HCT116 (cell line): Measurements from ENCODE around the gene RALGPS1. TPM values are rescaled to one million over a fixed set of nuclear protein-coding genes. Genes with fewer than 3 reads are reported as not detected.

ENCODE experiments used
- ATAC-seq: fragments of 200-7000 bp; cut with Tn5 transposase; 2 replicates; pipeline ENCODE4 v1.9.1; 2020; ENCODE audit warnings: mild to moderate bottlenecking, moderate library complexity
- BruUV-seq: library from RNA; stranded (reverse); fragments of 400-500 nt; replicated peaks from 2 replicates; lab custom pipeline; 2021; lab: Mats Ljungman, UMichigan
- CTCF ChIA-PET: fragments of 300-600 bp; sonication (Branson Sonifier 250); formaldehyde crosslinking; loops from one replicate; lab custom pipeline; 2021; ENCODE audit warnings: antibody characterized with exemption; lab: Charles Lee
- POLR2A ChIA-PET: fragments of 300-600, 350-600 bp; sonication (Branson Sonifier 250); formaldehyde crosslinking; loops from one replicate; lab custom pipeline; 2021; ENCODE audit warnings: antibody characterized with exemption; lab: Charles Lee
- RAD21 ChIA-PET, 2 experiments: fragments of 300-600 bp; sonication (Branson Sonifier 250); formaldehyde crosslinking; loops; one replicate each; lab custom pipeline; 2023; ENCODE audit warnings: low total read pairs in 2 of 2; ENCODE audit not compliant: uncharacterized antibody in 2 of 2, unreplicated experiment in 2 of 2, low non-redundant PET in 1 of 2; lab: Charles Lee
- DNase-seq: peaks from one replicate; pipeline ENCODE4 v3.0.0-alpha.2; 2010; ENCODE audit warnings: low read depth, low spot score
- H2AFZ ChIP-seq: fragments of 200-600 bp; shearing (Covaris generic), sonication (generic); 2 replicates; pipeline ENCODE4 v1.6.1; 2017; ENCODE audit warnings: low read depth, mixed run types, mixed read lengths, antibody characterized with exemption, low read length; ENCODE audit not compliant: poor library complexity, severe bottlenecking
- H3K27ac ChIP-seq: 2 replicates; pipeline ENCODE4 v1.5.1; 2012; ENCODE audit warnings: low read depth, low read length
- H3K27me3 ChIP-seq: fragments of 200-600 bp; sonication (generic); 2 replicates; pipeline ENCODE4 v1.6.1; 2016; ENCODE audit warnings: mixed run types, low read length, mixed read lengths; ENCODE audit not compliant: insufficient read depth
- H3K36me3 ChIP-seq, 2 experiments: fragments of 200-500 bp in 1 of 2; fragments of 200-600 bp in 1 of 2; sonication (Bioruptor generic) in 1 of 2; sonication (generic) in 1 of 2; 2 replicates each; pipeline versions ENCODE4 v1.5.1 to v1.6.1; 2014 to 2016; ENCODE audit warnings: low read length in 2 of 2, inconsistent platforms in 1 of 2, mixed read lengths in 1 of 2, mixed run types in 1 of 2; ENCODE audit not compliant: insufficient read depth in 2 of 2, control insufficient read depth in 1 of 2
- H3K4me1 ChIP-seq, 2 experiments: fragments of 200-600 bp in 1 of 2; sonication (generic) in 1 of 2; 2 replicates each; pipeline versions ENCODE4 v1.5.1 to v1.6.1; 2012 to 2017; ENCODE audit warnings: low read length in 2 of 2, inconsistent platforms in 1 of 2, mild to moderate bottlenecking in 1 of 2, mixed read lengths in 1 of 2, mixed run types in 1 of 2, moderate library complexity in 1 of 2; ENCODE audit not compliant: insufficient read depth in 2 of 2, control insufficient read depth in 1 of 2
- H3K4me2 ChIP-seq: fragments of 200-600 bp; sonication (generic); 2 replicates; pipeline ENCODE4 v1.6.1; 2017; ENCODE audit warnings: mixed run types, low read length, mixed read lengths
- H3K4me3 ChIP-seq, 2 experiments: fragments of 200-600 bp in 1 of 2; sonication (generic) in 1 of 2; replicated peaks in 1 of 2; 2 replicates each; pipeline ENCODE4 v1.5.1; 2011 to 2016; ENCODE audit warnings: low read length in 2 of 2, control low read depth in 1 of 2, low read depth in 1 of 2, mild to moderate bottlenecking in 1 of 2, mixed read lengths in 1 of 2, mixed run types in 1 of 2
- H3K79me2 ChIP-seq: fragments of 200-600 bp; sonication (generic); 2 replicates; pipeline ENCODE4 v1.6.1; 2017; ENCODE audit warnings: mild to moderate bottlenecking, mixed run types, low read length, moderate library complexity, mixed read lengths; ENCODE audit not compliant: insufficient read depth
- H3K9ac ChIP-seq: fragments of 200-600 bp; sonication (generic); 2 replicates; pipeline ENCODE4 v1.6.1; 2016; ENCODE audit warnings: low read length, mixed read lengths
- H3K9me2 ChIP-seq: fragments of 200-600 bp; sonication (generic), shearing (Covaris generic); 2 replicates; pipeline ENCODE4 v1.6.1; 2017; ENCODE audit warnings: mixed run types, mild to moderate bottlenecking, moderate library complexity; ENCODE audit not compliant: insufficient read depth
- H3K9me3 ChIP-seq, 2 experiments: fragments of 200-500 bp in 1 of 2; fragments of 200-600 bp in 1 of 2; sonication (Bioruptor generic) in 1 of 2; sonication (generic) in 1 of 2; 2 replicates each; pipeline ENCODE4 v1.6.1; 2014 to 2017; ENCODE audit warnings: low read length in 2 of 2, mixed read lengths in 2 of 2, inconsistent platforms in 1 of 2, low read depth in 1 of 2, mild to moderate bottlenecking in 1 of 2, mixed run types in 1 of 2, moderate library complexity in 1 of 2; ENCODE audit not compliant: control insufficient read depth in 1 of 2, insufficient read depth in 1 of 2
- H4K20me1 ChIP-seq: fragments of 200-600 bp; sonication (generic), shearing (Covaris generic); 2 replicates; pipeline ENCODE4 v1.6.1; 2017; ENCODE audit warnings: mixed run types, mild to moderate bottlenecking, moderate library complexity; ENCODE audit not compliant: insufficient read depth
- CEBPB ChIP-seq: IDR thresholded peaks from 2 replicates; pipeline ENCODE4 v1.6.1; 2012; ENCODE audit warnings: low read depth
- EGR1 ChIP-seq: IDR thresholded peaks from 2 replicates; pipeline ENCODE4 v1.6.1; 2012; ENCODE audit warnings: low read depth
- EZH2phosphoT487 ChIP-seq: fragments of 200-600 bp; IDR thresholded peaks from 2 replicates; pipeline ENCODE4 v1.6.1; 2018; ENCODE audit warnings: antibody characterized with exemption, borderline replicate concordance
- FOSL1 ChIP-seq: IDR thresholded peaks from 2 replicates; pipeline ENCODE4 v1.6.1; 2012; ENCODE audit warnings: low read depth
- POLR2A ChIP-seq: IDR thresholded peaks from 2 replicates; pipeline ENCODE4 v1.7.0; 2011; ENCODE audit warnings: borderline replicate concordance; ENCODE audit not compliant: insufficient read depth, insufficient read length; ENCODE audit errors: extremely low read depth
- POLR2AphosphoS5 ChIP-seq: IDR thresholded peaks from 2 replicates; pipeline ENCODE4 v1.6.1; 2011; ENCODE audit warnings: mild to moderate bottlenecking, low read depth, low read length, moderate library complexity
- RAD21 ChIP-seq: IDR thresholded peaks from 2 replicates; pipeline ENCODE4 v1.6.1; 2012; ENCODE audit warnings: low read depth, mild to moderate bottlenecking
- intact Hi-C: fragments of 100-400 bp; cut with micrococcal nuclease; formaldehyde crosslinking; loops from 2 replicates; pipeline ENCODE4 v1.10.0; 2022
- total RNA-seq: library from RNA; stranded (reverse); gene quantifications from one replicate; pipeline ENCODE4 v1.2.1, GENCODE V29; 2021; ENCODE audit not compliant: unreplicated experiment
- TF ChIP-seq, protein P1 (sequence below): IDR thresholded peaks from 2 replicates; pipeline ENCODE4 v1.6.1; 2012; ENCODE audit warnings: low read depth
- TF ChIP-seq, protein P2 (sequence below), 3 experiments: fragments of 200-600 bp in 1 of 3; sonication (generic) in 1 of 3; IDR thresholded peaks in 2 of 3; conservative IDR thresholded peaks in 1 of 3; 2 replicates each; pipeline ENCODE4 v1.5.1; 2012 to 2017; ENCODE audit warnings: low read depth in 2 of 3, low read length in 2 of 3, antibody characterized with exemption in 1 of 3, borderline replicate concordance in 1 of 3, control low read depth in 1 of 3, mild to moderate bottlenecking in 1 of 3, mixed read lengths in 1 of 3, mixed run types in 1 of 3, moderate library complexity in 1 of 3; ENCODE audit not compliant: insufficient read depth in 1 of 3

RALGPS1 gene
- total RNA-seq, 1 experiment from 2014 or later = 7.6 TPM

DNA sequence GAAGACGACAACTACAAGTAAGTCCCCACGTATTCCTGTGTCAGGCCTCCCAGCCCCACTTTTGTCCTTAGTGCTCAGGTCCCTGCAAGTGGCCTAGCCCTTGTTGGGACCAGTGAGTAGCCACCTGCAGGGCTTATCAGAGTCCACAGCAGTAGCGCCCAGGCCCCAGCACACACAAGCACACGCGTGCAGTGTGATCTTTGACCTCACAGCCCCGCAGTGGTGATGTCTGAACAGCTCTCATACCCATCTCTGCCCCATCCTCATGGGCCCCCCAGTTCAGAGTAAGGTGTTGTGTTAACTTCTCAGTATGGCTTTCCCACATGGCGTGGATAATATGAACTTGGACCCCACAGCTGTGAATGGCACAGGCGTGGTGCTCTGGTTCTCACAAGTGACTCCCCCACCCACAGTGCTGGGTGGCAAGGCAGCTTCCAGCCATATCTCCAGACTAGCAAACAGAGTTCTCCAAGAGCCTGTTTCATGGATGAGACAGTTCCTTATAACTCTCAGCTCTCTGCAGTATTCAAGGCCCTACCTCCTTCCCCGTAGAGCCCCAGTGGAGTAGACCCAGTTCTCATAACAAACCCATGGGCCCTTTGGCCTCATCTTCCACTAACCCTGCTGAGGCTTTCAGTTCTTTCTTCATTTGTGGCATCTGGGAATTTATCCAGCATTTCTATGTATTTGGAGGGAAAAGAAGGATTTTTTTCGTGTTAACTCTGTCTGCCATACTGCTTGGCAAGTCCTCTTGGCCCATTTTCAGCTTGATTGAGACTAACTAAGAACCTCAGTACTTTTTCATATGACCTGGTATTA is 254.4 kb downstream of the RALGPS1 start:
- Histone ChIP-seq H3K9me3 (no peaks in the 10 kb centered on the region), H4K20me1 (no peaks in the 10 kb centered on the region), H3K79me2 (no peaks in the 10 kb centered on the region), H2AFZ (no peak overlapping the region), H3K4me2 (no peak overlapping the region), H3K9ac (no peak overlapping the region), H3K27ac (no peak overlapping the region), H3K27me3 (no peaks in the 10 kb centered on the region), H3K9me2 (no peaks in the 10 kb centered on the region), H3K4me3 (no peak overlapping the region), H3K4me1 (peaks cover 9 to 32% of the 10 kb centered on the region in 2 experiments), H3K36me3 (no peaks in the 10 kb centered on the region)
- intact Hi-C loops = no loop called here
- BruUV-seq = no TSS peak
- RAD21 ChIA-PET = no interaction called here
- ATAC-seq (no peak), DNase-seq (no peak)
- no peak for TF ChIP-seq EZH2phosphoT487
- TF ChIP-seq RAD21 = no peak
- TF ChIP-seq, protein P1, sequence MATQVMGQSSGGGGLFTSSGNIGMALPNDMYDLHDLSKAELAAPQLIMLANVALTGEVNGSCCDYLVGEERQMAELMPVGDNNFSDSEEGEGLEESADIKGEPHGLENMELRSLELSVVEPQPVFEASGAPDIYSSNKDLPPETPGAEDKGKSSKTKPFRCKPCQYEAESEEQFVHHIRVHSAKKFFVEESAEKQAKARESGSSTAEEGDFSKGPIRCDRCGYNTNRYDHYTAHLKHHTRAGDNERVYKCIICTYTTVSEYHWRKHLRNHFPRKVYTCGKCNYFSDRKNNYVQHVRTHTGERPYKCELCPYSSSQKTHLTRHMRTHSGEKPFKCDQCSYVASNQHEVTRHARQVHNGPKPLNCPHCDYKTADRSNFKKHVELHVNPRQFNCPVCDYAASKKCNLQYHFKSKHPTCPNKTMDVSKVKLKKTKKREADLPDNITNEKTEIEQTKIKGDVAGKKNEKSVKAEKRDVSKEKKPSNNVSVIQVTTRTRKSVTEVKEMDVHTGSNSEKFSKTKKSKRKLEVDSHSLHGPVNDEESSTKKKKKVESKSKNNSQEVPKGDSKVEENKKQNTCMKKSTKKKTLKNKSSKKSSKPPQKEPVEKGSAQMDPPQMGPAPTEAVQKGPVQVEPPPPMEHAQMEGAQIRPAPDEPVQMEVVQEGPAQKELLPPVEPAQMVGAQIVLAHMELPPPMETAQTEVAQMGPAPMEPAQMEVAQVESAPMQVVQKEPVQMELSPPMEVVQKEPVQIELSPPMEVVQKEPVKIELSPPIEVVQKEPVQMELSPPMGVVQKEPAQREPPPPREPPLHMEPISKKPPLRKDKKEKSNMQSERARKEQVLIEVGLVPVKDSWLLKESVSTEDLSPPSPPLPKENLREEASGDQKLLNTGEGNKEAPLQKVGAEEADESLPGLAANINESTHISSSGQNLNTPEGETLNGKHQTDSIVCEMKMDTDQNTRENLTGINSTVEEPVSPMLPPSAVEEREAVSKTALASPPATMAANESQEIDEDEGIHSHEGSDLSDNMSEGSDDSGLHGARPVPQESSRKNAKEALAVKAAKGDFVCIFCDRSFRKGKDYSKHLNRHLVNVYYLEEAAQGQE = no peak
- TF ChIP-seq FOSL1 = no peak
- TF ChIP-seq POLR2AphosphoS5 = no peak
- TF ChIP-seq EGR1 = no peak
- TF ChIP-seq, protein P2, sequence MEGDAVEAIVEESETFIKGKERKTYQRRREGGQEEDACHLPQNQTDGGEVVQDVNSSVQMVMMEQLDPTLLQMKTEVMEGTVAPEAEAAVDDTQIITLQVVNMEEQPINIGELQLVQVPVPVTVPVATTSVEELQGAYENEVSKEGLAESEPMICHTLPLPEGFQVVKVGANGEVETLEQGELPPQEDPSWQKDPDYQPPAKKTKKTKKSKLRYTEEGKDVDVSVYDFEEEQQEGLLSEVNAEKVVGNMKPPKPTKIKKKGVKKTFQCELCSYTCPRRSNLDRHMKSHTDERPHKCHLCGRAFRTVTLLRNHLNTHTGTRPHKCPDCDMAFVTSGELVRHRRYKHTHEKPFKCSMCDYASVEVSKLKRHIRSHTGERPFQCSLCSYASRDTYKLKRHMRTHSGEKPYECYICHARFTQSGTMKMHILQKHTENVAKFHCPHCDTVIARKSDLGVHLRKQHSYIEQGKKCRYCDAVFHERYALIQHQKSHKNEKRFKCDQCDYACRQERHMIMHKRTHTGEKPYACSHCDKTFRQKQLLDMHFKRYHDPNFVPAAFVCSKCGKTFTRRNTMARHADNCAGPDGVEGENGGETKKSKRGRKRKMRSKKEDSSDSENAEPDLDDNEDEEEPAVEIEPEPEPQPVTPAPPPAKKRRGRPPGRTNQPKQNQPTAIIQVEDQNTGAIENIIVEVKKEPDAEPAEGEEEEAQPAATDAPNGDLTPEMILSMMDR (IDR thresholded peaks at IDR 0.05 in 2 of 3, conservative IDR thresholded peaks at IDR 0.05 in 1 of 3; ENCODE audit: borderline replicate concordance in 1 of 3, insufficient read depth in 1 of 3, low read depth in 2 of 3, low read length in 2 of 3) = no peak
- TF ChIP-seq CEBPB = no peak
- TF ChIP-seq POLR2A = no peak
- POLR2A ChIA-PET = no interaction called here
- CTCF ChIA-PET = no interaction called here
